Measurements from ENCODE around the gene JUND. TPM values are rescaled to one million over a fixed set of nuclear protein-coding genes. Genes with fewer than 3 reads are reported as not detected.

Gene JUND
- polyA plus RNA-seq, 1 donor = 139 TPM

GRCh38 chr19:18308051-18308947, 26.9 kb upstream of the JUND start:
- no peak for DNase-seq

- no peak for DNase-seq
These were observed 25.9 kb upstream of the JUND start for GRCh38 chr19:18307271-18307681.

- DNase-seq = no peak
These were observed 25.5 kb upstream of the JUND start for GRCh38 chr19:18306888-18307260.

GRCh38 chr19:18306209-18306887, 24.9 kb upstream of the JUND start:
- DNase-seq = no peak

GRCh38 chr19:18304458-18305310, 23.3 kb upstream of the JUND start:
- DNase-seq = peak; percentile 87

GRCh38 chr19:18304208-18304457, 22.7 kb upstream of the JUND start:
- DNase-seq = no peak

GRCh38 chr19:18301718-18302111, 20.3 kb upstream of the JUND start:
- DNase-seq = no peak

GRCh38 chr19:18300930-18301717, 19.7 kb upstream of the JUND start:
- DNase-seq = no peak

- no peak for DNase-seq
These were observed 18.2 kb upstream of the JUND start for GRCh38 chr19:18299654-18300053.

GRCh38 chr19:18298601-18299000, 17.2 kb upstream of the JUND start:
- DNase-seq = no peak

GRCh38 chr19:18297308-18297707, 15.9 kb upstream of the JUND start:
- DNase-seq = no peak

GRCh38 chr19:18295034-18295451, 13.6 kb upstream of the JUND start:
- DNase-seq = no peak

GRCh38 chr19:18294467-18294864, 13.0 kb upstream of the JUND start:
- no peak for DNase-seq

- DNase-seq = no peak
These were observed 12.4 kb upstream of the JUND start for GRCh38 chr19:18293642-18294466.

GRCh38 chr19:18292810-18293641, 11.6 kb upstream of the JUND start:
- peak; percentile 89 for DNase-seq

- DNase-seq = no peak
These were observed 11.0 kb upstream of the JUND start for GRCh38 chr19:18292462-18292809.

- peak; percentile 89 for DNase-seq
These were observed 10.4 kb upstream of the JUND start for GRCh38 chr19:18291590-18292461.

GRCh38 chr19:18291019-18291524, 9.7 kb upstream of the JUND start:
- DNase-seq = no peak

- no peak for DNase-seq
These were observed 9.0 kb upstream of the JUND start for GRCh38 chr19:18290302-18291018.

Measured in hindlimb muscle (tissue), 1 donor.